22Rv1 (cell line): ENCODE data around the gene SPTAN1.

Experiments
- CTCF ChIP-seq: fragments of 450-650 bp; IDR thresholded peaks from 2 replicates; pipeline ENCODE4 v1.5.1; 2017; ENCODE audit warnings: mild to moderate bottlenecking
- ZFX ChIP-seq: fragments of 450-650 bp; IDR thresholded peaks from 2 replicates; pipeline ENCODE4 v1.6.1; 2017; ENCODE audit warnings: antibody characterized with exemption, borderline replicate concordance

- TF ChIP-seq CTCF = no peak
- no peak for TF ChIP-seq ZFX
Measured at GRCh38 chr9:128512820-128513219, 39.6 kb upstream of the SPTAN1 start.
